Lower lobe of right lung (tissue), 2 donors: ENCODE measurements around the gene TOM1L2. TPM values are rescaled to one million over a fixed set of nuclear protein-coding genes. Genes with fewer than 3 reads are reported as not detected.

Experiments used
- ATAC-seq, 2 donors: fragments of 200-7000 bp; cut with Tn5 transposase; one replicate each; pipeline ENCODE4 v1.9.1; 2020 to 2022; ENCODE audit warnings: mild to moderate bottlenecking in 2 of 2, moderate library complexity in 2 of 2
- DNase-seq: peaks from one replicate; pipeline ENCODE4 v3.0.0-alpha.2; 2020
- H3K27ac ChIP-seq: fragments of 200-600 bp; one replicate; pipeline ENCODE4 v1.8.0; 2022
- H3K27me3 ChIP-seq: fragments of 200-600 bp; one replicate; pipeline ENCODE4 v1.8.0; 2022; ENCODE audit warnings: low read depth
- H3K36me3 ChIP-seq: fragments of 200-600 bp; one replicate; pipeline ENCODE4 v1.8.0; 2022; ENCODE audit warnings: mild to moderate bottlenecking
- H3K4me1 ChIP-seq: fragments of 200-600 bp; one replicate; pipeline ENCODE4 v1.8.0; 2022
- H3K4me3 ChIP-seq: fragments of 200-600 bp; one replicate; pipeline ENCODE4 v1.8.0; 2022; ENCODE audit warnings: mild to moderate bottlenecking
- H3K9me3 ChIP-seq: fragments of 200-600 bp; one replicate; pipeline ENCODE4 v1.8.0; 2022
- intact Hi-C: fragments of 100-400 bp; cut with DNase I; formaldehyde crosslinking; loops from one replicate; pipeline ENCODE4 v1.11.0; 2022
- total RNA-seq: library from RNA; stranded (reverse); fragmentation: NEBNext Ultra II Directional; extraction: Animal tissue kit (Norgen Biotek cat#: 25700); gene quantifications from one replicate; pipeline ENCODE4 v1.2.1, GENCODE V29; 2021
- TF ChIP-seq, protein P1 (sequence below): fragments of 200-600 bp; IDR thresholded peaks from one replicate; pipeline ENCODE4 v1.8.0; 2022; ENCODE audit warnings: antibody characterized with exemption, mild to moderate bottlenecking
- donor health status: DM: no; HTN: yes; CAD: no; lungs with severe emphysema.

Gene TOM1L2
- total RNA-seq, 1 donor from 2014 or later, result 63.4 TPM

DNA sequence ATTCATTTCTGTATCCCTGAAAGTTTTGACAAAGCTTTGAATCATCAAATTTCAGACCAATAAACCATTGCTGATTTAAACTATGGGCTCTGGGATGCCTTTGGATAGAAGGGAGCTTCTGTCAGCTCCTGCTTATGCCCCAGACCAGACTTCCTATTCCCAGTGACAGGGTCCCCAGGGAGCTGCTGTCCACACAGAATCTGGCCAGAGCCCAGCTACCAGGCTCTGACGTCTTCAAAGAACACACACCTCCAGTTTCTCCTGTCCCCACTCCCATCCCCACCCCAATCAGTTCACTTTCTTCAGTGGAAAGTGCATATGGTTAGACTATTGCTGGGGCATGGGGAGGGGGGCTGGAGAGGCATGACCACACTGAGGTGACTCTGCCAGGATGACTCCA lies 83.8 kb downstream of the TOM1L2 start:
- H3K4me3 ChIP-seq, result no peak overlapping the region
- TF ChIP-seq, protein P1, sequence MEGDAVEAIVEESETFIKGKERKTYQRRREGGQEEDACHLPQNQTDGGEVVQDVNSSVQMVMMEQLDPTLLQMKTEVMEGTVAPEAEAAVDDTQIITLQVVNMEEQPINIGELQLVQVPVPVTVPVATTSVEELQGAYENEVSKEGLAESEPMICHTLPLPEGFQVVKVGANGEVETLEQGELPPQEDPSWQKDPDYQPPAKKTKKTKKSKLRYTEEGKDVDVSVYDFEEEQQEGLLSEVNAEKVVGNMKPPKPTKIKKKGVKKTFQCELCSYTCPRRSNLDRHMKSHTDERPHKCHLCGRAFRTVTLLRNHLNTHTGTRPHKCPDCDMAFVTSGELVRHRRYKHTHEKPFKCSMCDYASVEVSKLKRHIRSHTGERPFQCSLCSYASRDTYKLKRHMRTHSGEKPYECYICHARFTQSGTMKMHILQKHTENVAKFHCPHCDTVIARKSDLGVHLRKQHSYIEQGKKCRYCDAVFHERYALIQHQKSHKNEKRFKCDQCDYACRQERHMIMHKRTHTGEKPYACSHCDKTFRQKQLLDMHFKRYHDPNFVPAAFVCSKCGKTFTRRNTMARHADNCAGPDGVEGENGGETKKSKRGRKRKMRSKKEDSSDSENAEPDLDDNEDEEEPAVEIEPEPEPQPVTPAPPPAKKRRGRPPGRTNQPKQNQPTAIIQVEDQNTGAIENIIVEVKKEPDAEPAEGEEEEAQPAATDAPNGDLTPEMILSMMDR, result no peak
- intact Hi-C loops, result no loop called here
- H3K27me3 ChIP-seq, result no peaks in the 10 kb centered on the region
- DNase-seq (no peak), ATAC-seq (no peak)
- H3K27ac ChIP-seq, result no peak overlapping the region
- H3K4me1 ChIP-seq, result peaks cover 18% of the 10 kb centered on the region
- H3K9me3 ChIP-seq, result no peaks in the 10 kb centered on the region
- peaks cover 52% of the 10 kb centered on the region for H3K36me3 ChIP-seq

DNA sequence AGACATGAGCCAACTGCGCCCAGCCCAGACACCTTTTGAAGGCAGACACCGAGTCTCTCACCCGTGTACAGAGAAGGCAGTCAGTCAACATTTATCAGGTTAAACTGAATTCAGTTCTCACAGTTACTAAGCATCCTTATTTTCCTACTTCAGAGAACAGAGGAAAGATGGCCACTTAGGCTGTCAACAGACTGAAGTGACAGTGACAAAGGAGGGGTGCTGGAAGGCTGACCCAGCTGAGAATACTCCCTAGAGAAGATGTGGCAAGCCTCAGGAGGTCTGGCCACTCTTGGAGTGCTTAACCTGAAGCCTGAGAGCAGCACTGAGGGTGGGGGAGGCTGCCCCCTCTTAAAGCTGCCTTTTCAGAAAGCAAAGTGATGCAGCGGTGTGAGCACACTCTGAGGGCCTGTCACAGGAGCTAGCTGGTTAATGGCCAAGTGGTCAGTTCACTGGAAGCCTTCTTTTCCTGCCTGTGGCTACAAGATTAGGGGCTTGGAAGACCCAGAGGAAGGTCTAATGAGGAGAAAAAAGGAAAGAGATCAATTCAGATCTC lies 84.4 kb downstream of the TOM1L2 start:
- TF ChIP-seq, protein P1, result no peak
- Histone ChIP-seq H3K36me3 (peaks cover 52% of the 10 kb centered on the region), H3K9me3 (no peaks in the 10 kb centered on the region), H3K4me3 (no peak overlapping the region), H3K27ac (no peak overlapping the region), H3K27me3 (no peaks in the 10 kb centered on the region), H3K4me1 (peaks cover 18% of the 10 kb centered on the region)
- ATAC-seq, result no peak
- DNase-seq, result no peak
- intact Hi-C loops, result no loop called here

DNA sequence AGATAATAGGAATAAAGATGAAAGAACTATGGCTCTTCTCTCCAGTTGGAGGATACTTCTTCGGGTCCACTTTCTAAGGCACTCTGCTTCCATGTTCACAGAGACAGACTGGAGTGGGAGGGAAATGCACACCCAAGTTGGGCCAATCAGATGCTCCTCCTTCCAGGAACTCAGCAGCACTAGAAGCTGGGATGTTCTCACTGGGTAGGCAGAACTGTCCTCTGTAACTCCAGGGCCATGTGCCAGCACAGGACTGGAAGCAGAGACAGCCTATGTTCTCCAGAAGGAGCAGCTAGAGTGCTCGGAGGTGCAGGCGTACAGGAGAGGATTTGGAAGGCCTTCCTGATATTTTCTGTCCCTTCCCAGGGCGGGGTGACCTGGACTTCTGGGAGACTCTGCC lies 85.5 kb downstream of the TOM1L2 start:
- H3K27ac ChIP-seq, result no peak overlapping the region
- peaks cover 60% of the 10 kb centered on the region for H3K36me3 ChIP-seq
- no peaks in the 10 kb centered on the region for H3K27me3 ChIP-seq
- DNase-seq (no peak), ATAC-seq (no peak)
- no peaks in the 10 kb centered on the region for H3K9me3 ChIP-seq
- H3K4me3 ChIP-seq, result no peak overlapping the region
- intact Hi-C loops, result no loop called here
- TF ChIP-seq, protein P1, result no peak
- peaks cover 18% of the 10 kb centered on the region for H3K4me1 ChIP-seq

DNA sequence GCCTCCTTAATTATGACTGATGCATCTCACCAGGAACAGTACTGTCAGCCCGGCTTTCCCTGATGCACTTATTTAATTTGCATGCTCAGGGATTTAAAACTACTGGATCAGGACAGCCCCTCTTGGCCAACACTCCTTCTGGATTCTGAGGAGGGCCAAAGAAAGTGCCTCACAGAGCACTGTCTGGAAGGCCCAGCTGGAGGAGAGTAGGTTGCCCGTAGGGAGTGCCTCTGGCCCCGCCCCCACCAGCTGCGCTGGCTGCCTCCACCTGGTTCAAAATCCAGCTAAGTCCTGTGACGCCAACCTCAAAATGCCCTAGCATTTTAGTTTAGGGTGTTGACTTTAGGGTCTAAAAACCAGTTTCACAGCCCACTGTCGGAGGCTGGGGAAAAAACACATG lies 86.0 kb downstream of the TOM1L2 start:
- H3K9me3 ChIP-seq, result no peaks in the 10 kb centered on the region
- no peaks in the 10 kb centered on the region for H3K27me3 ChIP-seq
- H3K36me3 ChIP-seq, result peaks cover 64% of the 10 kb centered on the region
- H3K4me3 ChIP-seq, result no peak overlapping the region
- intact Hi-C loops, result no loop called here
- DNase-seq (no peak), ATAC-seq (no peak)
- TF ChIP-seq, protein P1, result no peak
- H3K4me1 ChIP-seq, result peaks cover 16% of the 10 kb centered on the region
- H3K27ac ChIP-seq, result no peak overlapping the region

DNA sequence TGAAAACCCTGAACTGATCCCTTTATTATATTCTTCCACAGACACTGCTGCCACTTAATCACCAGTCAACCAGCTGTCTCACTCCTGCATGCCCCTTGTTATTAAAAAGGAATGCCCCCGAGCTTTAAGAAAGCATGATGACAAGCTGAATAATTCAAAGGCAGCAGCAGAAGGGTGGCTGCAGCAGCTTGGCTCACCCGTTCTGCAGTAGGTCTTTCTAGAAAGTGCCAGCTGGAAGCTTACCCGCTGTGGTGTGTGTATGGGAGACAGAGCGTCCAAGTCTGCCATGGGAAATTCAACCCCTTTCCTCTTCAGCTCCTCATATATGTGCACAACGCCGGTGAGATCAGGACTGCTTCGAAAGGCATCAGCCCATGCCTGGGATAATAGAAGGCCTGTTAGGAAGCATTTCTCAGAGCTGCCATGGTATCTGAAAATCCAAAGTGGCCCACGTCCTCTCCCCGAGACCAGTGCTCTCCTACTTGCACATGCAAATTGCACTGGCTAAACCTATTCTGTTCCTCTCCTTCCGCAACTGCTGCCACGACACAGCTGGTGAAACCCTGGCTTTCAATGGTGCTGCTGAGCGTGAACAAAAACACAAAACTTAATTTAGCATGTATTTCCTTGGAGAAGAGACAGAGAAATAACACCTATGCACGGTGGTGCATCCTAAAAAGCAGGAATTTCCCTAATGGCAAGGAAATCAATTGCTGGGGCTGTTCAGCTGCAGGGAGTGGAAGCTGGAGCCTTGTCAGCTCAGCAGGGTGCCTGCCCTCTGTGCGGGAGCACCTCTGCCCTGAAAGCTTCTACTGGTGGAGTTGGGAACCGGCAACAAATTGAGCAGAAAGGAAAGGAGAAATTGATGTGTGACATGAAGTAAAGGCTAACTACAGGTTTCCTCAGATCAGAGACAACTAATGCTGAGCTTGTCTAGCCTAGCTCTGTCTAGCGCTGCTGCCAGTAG lies 87.5 kb downstream of the TOM1L2 start:
- no peak for ATAC-seq
- H3K4me1 ChIP-seq, result peaks cover 9% of the 10 kb centered on the region

More for the DNA sequence above, 87.5 kb downstream of the TOM1L2 start:
- peaks cover 70% of the 10 kb centered on the region for H3K36me3 ChIP-seq
- no peaks in the 10 kb centered on the region for H3K9me3 ChIP-seq
- intact Hi-C loops, result no loop called here
- no peaks in the 10 kb centered on the region for H3K27me3 ChIP-seq
- TF ChIP-seq, protein P1, result no peak
- no peak for DNase-seq
- H3K27ac ChIP-seq, result no peak overlapping the region
- no peak overlapping the region for H3K4me3 ChIP-seq
